HEK293T (cell line): ENCODE results near the gene AP2A2.

Experiments
- CTCF ChIA-PET: fragments of 350-600 bp; formaldehyde crosslinking; extraction: SDS; loops from one replicate; lab custom pipeline; 2021; ENCODE audit warnings: antibody characterized with exemption, inconsistent platforms; lab: Yijun Ruan, JAX
- POLR2A ChIA-PET: fragments of 350-600 bp; formaldehyde crosslinking; extraction: SDS; loops from one replicate; lab custom pipeline; 2020; ENCODE audit warnings: antibody characterized with exemption, inconsistent platforms; lab: Yijun Ruan, JAX
- DNase-seq: peaks from one replicate; pipeline ENCODE4 v3.0.0; 2012; ENCODE audit warnings: mixed read lengths; ENCODE audit errors: extremely low spot score
- ARNT ChIP-seq: fragments of 450-650 bp; IDR thresholded peaks from 2 replicates; pipeline ENCODE4 v1.6.1; 2017; ENCODE audit warnings: mild to moderate bottlenecking
- BHLHE40 ChIP-seq: fragments of 450-650 bp; IDR thresholded peaks from 2 replicates; pipeline ENCODE4 v1.6.1; 2016; ENCODE audit warnings: mild to moderate bottlenecking, moderate library complexity, borderline replicate concordance
- CTBP1 ChIP-seq: fragments of 450-650 bp; IDR thresholded peaks from 2 replicates; pipeline ENCODE4 v1.6.1; 2016; ENCODE audit warnings: borderline replicate concordance
- ELF4 ChIP-seq: fragments of 450-650 bp; IDR thresholded peaks from 2 replicates; pipeline ENCODE4 v1.6.1; 2017; ENCODE audit warnings: antibody characterized with exemption
- FOXA1 ChIP-seq: fragments of 450-650 bp; IDR thresholded peaks from 2 replicates; pipeline ENCODE4 v1.6.1; 2016; ENCODE audit warnings: mild to moderate bottlenecking
- FOXK2 ChIP-seq: fragments of 450-650 bp; IDR thresholded peaks from 2 replicates; pipeline ENCODE4 v1.6.1; 2016; ENCODE audit warnings: mild to moderate bottlenecking
- FOXM1 ChIP-seq: fragments of 450-650 bp; IDR thresholded peaks from 2 replicates; pipeline ENCODE4 v1.6.1; 2017; ENCODE audit warnings: mild to moderate bottlenecking, borderline replicate concordance
- HDGF ChIP-seq: fragments of 450-650 bp; IDR thresholded peaks from 2 replicates; pipeline ENCODE4 v1.6.1; 2017; ENCODE audit warnings: antibody characterized with exemption, borderline replicate concordance
- L3MBTL2 ChIP-seq: fragments of 450-650 bp; conservative IDR thresholded peaks from 2 replicates; pipeline ENCODE4 v1.6.1; 2016; ENCODE audit warnings: mild to moderate bottlenecking
- LEF1 ChIP-seq: fragments of 450-650 bp; IDR thresholded peaks from 2 replicates; pipeline ENCODE4 v1.6.1; 2017; ENCODE audit warnings: mild to moderate bottlenecking, borderline replicate concordance
- NFRKB ChIP-seq: fragments of 450-650 bp; IDR thresholded peaks from 2 replicates; pipeline ENCODE4 v1.6.1; 2016; ENCODE audit warnings: mild to moderate bottlenecking, moderate library complexity
- SP1 ChIP-seq: fragments of 450-650 bp; IDR thresholded peaks from 2 replicates; pipeline ENCODE4 v1.6.1; 2017
- SUZ12 ChIP-seq: fragments of 450-650 bp; IDR thresholded peaks from 2 replicates; pipeline ENCODE4 v1.6.1; 2016; ENCODE audit warnings: mild to moderate bottlenecking
- TARDBP ChIP-seq: fragments of 450-650 bp; IDR thresholded peaks from 2 replicates; pipeline ENCODE4 v1.6.1; 2016
- ZNF384 ChIP-seq: fragments of 450-650 bp; IDR thresholded peaks from 2 replicates; pipeline ENCODE4 v1.6.1; 2016
- TF ChIP-seq, protein P1 (sequence below): fragments of 450-650 bp; IDR thresholded peaks from 2 replicates; pipeline ENCODE4 v1.6.1; 2016

AP2A2 gene

DNA sequence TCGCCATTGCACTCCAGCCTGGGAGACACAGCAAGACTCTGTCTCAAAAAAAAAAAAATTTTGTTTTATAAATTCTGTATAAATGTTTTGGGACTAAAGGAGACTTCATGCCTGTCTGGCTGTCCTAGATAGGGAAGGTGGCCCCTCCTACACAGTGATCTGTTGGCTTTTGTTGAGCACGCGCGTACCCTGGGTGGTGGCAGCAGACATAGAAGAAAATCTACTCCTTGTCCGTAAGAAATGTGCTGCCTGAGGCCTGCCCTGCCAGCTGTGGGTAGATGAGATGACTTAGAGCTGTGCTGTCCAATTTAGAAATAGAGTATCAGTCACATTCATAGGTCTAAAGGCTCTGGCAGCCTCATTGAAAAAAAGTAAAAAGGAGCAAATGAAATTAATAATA lies 37.0 kb downstream of the AP2A2 start:
- TF ChIP-seq FOXA1 (no peak), NFRKB (no peak), L3MBTL2 (no peak), FOXM1 (no peak), HDGF (no peak)
- ChIA-PET CTCF (no interaction called here), POLR2A (no interaction called here)
- DNase-seq, result no peak

- no peak for DNase-seq
- no peak for TF ChIP-seq ARNT
- TF ChIP-seq FOXA1, result no peak
- TF ChIP-seq, protein P1, sequence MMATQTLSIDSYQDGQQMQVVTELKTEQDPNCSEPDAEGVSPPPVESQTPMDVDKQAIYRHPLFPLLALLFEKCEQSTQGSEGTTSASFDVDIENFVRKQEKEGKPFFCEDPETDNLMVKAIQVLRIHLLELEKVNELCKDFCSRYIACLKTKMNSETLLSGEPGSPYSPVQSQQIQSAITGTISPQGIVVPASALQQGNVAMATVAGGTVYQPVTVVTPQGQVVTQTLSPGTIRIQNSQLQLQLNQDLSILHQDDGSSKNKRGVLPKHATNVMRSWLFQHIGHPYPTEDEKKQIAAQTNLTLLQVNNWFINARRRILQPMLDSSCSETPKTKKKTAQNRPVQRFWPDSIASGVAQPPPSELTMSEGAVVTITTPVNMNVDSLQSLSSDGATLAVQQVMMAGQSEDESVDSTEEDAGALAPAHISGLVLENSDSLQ, result no peak
- no peak for TF ChIP-seq CTBP1
- no peak for TF ChIP-seq FOXM1
- TF ChIP-seq BHLHE40, result no peak
- no peak for TF ChIP-seq ZNF384
- TF ChIP-seq TARDBP, result no peak
- no peak for TF ChIP-seq LEF1
- TF ChIP-seq L3MBTL2, result no peak
- TF ChIP-seq FOXK2, result no peak
- TF ChIP-seq ELF4, result no peak
- no peak for TF ChIP-seq NFRKB
- TF ChIP-seq SUZ12, result no peak
- POLR2A ChIA-PET, result no interaction called here
- CTCF ChIA-PET, result no interaction called here
Observed at GRCh38 chr11:963852-964251, 38.2 kb downstream of the AP2A2 start.

- POLR2A ChIA-PET, result no interaction called here
- CTCF ChIA-PET, result no interaction called here
- no peak for DNase-seq
- TF ChIP-seq ARNT (no peak), HDGF (no peak), L3MBTL2 (no peak)
Observed at GRCh38 chr11:965206-965775, 39.6 kb downstream of the AP2A2 start.

DNA sequence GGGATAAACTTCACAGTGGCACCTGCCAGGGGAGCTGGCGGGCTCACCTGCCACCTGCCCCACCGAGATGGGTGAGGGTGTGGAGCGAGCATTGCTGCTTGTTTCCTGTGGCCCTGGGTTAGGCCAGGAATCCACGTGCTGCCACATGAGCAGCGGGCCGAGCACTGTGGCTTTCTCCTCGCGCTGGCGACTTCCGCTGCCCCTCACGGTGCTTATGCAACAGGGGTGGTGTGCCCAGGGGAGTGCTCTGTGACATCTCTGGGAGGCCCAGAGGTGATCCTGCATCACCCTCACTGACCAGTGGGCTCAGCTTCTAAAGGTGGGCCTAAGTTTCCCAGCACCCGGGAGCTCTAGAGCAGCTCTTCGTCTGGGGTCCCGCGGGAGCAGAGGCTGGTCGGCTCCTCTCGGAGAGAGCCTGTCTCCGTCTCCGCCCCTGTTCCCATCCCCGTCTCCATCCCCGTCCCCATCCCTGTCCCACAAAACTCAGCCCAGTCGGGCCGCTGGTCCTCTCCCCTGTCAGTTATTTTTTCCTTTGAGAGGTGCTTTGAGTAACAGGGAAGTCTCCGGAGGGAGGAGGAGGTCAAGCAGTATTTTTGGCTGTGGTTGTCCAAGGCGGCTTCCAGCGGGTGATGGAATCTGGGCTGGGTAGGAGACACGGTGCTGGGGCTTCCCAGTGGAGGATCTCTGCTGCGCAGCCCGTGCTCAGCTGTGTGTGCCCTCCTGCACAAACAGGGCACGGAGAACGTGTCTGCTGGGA lies 42.5 kb downstream of the AP2A2 start:
- TF ChIP-seq ZNF384 (no peak), LEF1 (no peak), SP1 (no peak), CTBP1 (no peak), ARNT (no peak)
- no peak for DNase-seq
- CTCF ChIA-PET, result interaction anchor here (0.6 kb wide), 1 partner anchor 15 kb away, joined by 4 read pairs; no protein-coding TSS in a partner anchor
- POLR2A ChIA-PET, result no interaction called here

- ChIA-PET POLR2A (no interaction called here), CTCF (interaction anchor here (0.6 kb wide), 1 partner anchor 16 kb away, joined by 4 read pairs; no protein-coding TSS in a partner anchor)
- TF ChIP-seq FOXM1, result no peak
- no peak for TF ChIP-seq SP1
- TF ChIP-seq L3MBTL2, result no peak
- no peak for TF ChIP-seq BHLHE40
- TF ChIP-seq FOXK2, result no peak
- no peak for TF ChIP-seq LEF1
- TF ChIP-seq SUZ12, result no peak
- no peak for TF ChIP-seq ELF4
- TF ChIP-seq, protein P1, result no peak
- no peak for TF ChIP-seq NFRKB
- TF ChIP-seq ARNT, result no peak
- no peak for TF ChIP-seq CTBP1
- no peak for TF ChIP-seq ZNF384
- no peak for TF ChIP-seq FOXA1
- no peak for TF ChIP-seq TARDBP
- TF ChIP-seq HDGF, result no peak
- DNase-seq, result no peak
Observed at GRCh38 chr11:968822-969221, 43.2 kb downstream of the AP2A2 start.

- TF ChIP-seq NFRKB (no peak), FOXM1 (no peak), ELF4 (no peak), ARNT (no peak), BHLHE40 (no peak), FOXK2 (no peak), TARDBP (no peak), FOXA1 (no peak), SP1 (no peak)
- POLR2A ChIA-PET, result no interaction called here
- no peak for DNase-seq
- CTCF ChIA-PET, result no interaction called here
Observed at GRCh38 chr11:969651-970205, 44.1 kb downstream of the AP2A2 start.
